Astrocyte (in vitro differentiated cells and primary cell): ENCODE data around the gene WDR43.

ENCODE experiments used
- EZH2 ChIP-seq: IDR thresholded peaks from 2 replicates; pipeline ENCODE4 v1.6.1; 2012; ENCODE audit warnings: mild to moderate bottlenecking, low read length, inconsistent platforms; ENCODE audit not compliant: insufficient read depth
- TF ChIP-seq, protein P1 (sequence below): IDR thresholded peaks from 2 replicates; pipeline ENCODE4 v1.5.1; 2011; ENCODE audit warnings: low read depth, mild to moderate bottlenecking, inconsistent platforms, low read length, moderate library complexity; ENCODE audit not compliant: insufficient read depth

GRCh38 chr2:28906376-28906775, 11.9 kb downstream of the WDR43 start:
- TF ChIP-seq, protein P1, sequence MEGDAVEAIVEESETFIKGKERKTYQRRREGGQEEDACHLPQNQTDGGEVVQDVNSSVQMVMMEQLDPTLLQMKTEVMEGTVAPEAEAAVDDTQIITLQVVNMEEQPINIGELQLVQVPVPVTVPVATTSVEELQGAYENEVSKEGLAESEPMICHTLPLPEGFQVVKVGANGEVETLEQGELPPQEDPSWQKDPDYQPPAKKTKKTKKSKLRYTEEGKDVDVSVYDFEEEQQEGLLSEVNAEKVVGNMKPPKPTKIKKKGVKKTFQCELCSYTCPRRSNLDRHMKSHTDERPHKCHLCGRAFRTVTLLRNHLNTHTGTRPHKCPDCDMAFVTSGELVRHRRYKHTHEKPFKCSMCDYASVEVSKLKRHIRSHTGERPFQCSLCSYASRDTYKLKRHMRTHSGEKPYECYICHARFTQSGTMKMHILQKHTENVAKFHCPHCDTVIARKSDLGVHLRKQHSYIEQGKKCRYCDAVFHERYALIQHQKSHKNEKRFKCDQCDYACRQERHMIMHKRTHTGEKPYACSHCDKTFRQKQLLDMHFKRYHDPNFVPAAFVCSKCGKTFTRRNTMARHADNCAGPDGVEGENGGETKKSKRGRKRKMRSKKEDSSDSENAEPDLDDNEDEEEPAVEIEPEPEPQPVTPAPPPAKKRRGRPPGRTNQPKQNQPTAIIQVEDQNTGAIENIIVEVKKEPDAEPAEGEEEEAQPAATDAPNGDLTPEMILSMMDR: no peak
- TF ChIP-seq EZH2: no peak
